T-helper 9 cell (primary cell): ENCODE results near the gene HNRNPUL1.

Experiments used
- DNase-seq: peaks from one replicate; pipeline ENCODE4 v3.0.0-alpha.2; 2020

Gene HNRNPUL1

DNA sequence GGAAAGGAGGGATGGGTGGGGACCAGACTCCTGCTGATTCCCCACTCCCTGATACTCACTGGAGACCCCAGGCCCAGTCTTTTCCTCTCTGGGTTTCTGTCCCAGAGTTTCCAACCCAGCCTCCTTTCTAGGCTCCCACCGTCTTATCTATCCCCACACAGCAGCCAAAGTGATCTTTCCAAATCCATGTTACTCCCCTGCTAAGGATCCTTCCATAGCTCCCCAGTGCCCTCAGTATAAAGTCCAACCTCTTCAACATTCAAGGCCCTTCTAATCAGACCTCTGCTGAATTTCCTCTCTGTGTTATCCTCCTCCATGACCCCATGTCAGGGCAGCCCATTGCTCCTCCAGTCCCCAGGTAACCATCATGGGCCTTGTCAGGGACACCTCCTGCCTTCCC lies 90.9 kb downstream of the HNRNPUL1 start:
- DNase-seq: no peak

GRCh38 chr19:41355802-41356201 lies 91.6 kb downstream of the HNRNPUL1 start:
- no peak for DNase-seq

DNA sequence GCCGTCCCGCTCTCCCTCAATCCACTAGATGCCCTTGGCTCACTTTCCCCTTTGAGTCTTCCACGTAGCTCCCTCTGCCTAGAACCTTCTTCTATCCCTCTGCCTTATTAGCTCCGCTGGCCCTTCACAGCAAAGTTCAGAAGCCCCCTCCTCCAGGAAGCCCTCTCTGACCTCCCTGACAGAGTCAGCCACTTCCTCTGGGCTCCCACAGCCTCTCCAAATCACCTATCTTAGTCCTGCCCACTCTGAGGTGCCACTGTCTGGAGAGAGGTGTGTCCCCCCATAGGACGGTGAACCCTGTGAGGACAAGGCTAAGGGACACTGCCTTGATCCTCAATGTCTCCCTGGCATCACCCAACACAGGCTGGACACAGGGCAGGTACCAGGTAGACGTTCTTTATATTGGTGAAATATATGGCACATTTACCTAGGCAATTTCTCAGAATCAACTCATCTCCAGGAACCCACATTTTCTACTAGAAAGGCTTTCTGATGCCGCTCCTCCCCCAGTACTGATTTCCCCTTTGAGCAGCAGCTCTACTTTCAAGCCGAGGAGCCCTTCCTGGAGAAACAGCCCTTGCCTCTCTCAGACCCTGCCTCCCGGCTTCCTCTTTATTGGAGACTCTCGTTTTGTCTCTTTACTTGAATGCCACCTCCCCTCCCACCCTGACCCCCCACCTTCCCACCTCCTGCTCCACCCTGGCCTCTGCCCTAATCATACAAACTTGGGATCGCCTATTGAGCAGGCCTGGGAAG lies 93.0 kb downstream of the HNRNPUL1 start:
- DNase-seq: no peak
